Heart left ventricle (tissue), 16 donors: ENCODE measurements around the gene RASGEF1C. TPM values are rescaled to one million over a fixed set of nuclear protein-coding genes. Genes with fewer than 3 reads are reported as not detected.

Experiments used
- ATAC-seq, 4 donors: fragments of 200-7000 bp; cut with Tn5 transposase; one replicate each; pipeline ENCODE4 v1.9.1; 2020 to 2022; ENCODE audit warnings: moderate library complexity in 4 of 4, mild to moderate bottlenecking in 3 of 4, moderate number of reproducible peaks in 1 of 4
- DNase-seq, 5 donors: peaks; one replicate each; pipeline ENCODE4 v3.0.0-alpha.2; 2020
- H3K27ac ChIP-seq, 12 donors: fragments of 200-600 bp; sonication (generic) in 4 of 12; one replicate each; pipeline versions ENCODE4 v1.5.0 to v1.8.0; 2016 to 2022; ENCODE audit warnings: mild to moderate bottlenecking in 2 of 12
- H3K27me3 ChIP-seq, 9 donors: fragments of 200-600 bp; sonication (generic) in 2 of 9; one replicate each; pipeline versions ENCODE4 v1.5.1 to v1.8.0; 2016 to 2022; ENCODE audit warnings: mild to moderate bottlenecking in 3 of 9
- H3K36me3 ChIP-seq, 9 donors: fragments of 200-600 bp; sonication (generic) in 2 of 9; one replicate each; pipeline versions ENCODE4 v1.5.0 to v1.8.0; 2018 to 2022; ENCODE audit warnings: mild to moderate bottlenecking in 2 of 9
- H3K4me1 ChIP-seq, 12 donors: fragments of 200-600 bp; sonication (generic) in 4 of 12; one replicate each; pipeline versions ENCODE4 v1.5.0 to v1.8.0; 2016 to 2022; ENCODE audit warnings: mild to moderate bottlenecking in 3 of 12
- H3K4me3 ChIP-seq, 12 donors: fragments of 200-600 bp; sonication (generic) in 4 of 12; one replicate each; pipeline versions ENCODE4 v1.5.0 to v1.8.0; 2017 to 2022; ENCODE audit warnings: mild to moderate bottlenecking in 9 of 12, moderate library complexity in 4 of 12
- H3K9me3 ChIP-seq, 12 donors: fragments of 200-600 bp; sonication (generic) in 4 of 12; one replicate each; pipeline versions ENCODE4 v1.5.0 to v1.8.0; 2016 to 2022; ENCODE audit warnings: mild to moderate bottlenecking in 1 of 12
- POLR2A ChIP-seq, 2 donors: fragments of 450-650 bp; IDR thresholded peaks; one replicate each; pipeline ENCODE4 v1.6.1; 2017; ENCODE audit warnings: antibody characterized with exemption in 2 of 2, mild to moderate bottlenecking in 2 of 2, moderate library complexity in 2 of 2
- WGBS, 4 donors: extraction: QIAGEN DNeasy Blood & Tissue Kit in 2 of 4; methylation state at CpG; one replicate each; pipeline versions ENCODE4 v1.1.5 to v1.1.7; 2013 to 2018; 5-methylcytosine and 5-hydroxymethylcytosine counted together
- intact Hi-C, 10 donors: fragments of 100-400 bp; cut with DNase I; formaldehyde crosslinking; loops; one replicate each; pipeline versions ENCODE4 v1.11.1 to v1.14.2; 2022
- polyA plus RNA-seq, 2 donors: library from polyadenylated mRNA; stranded (reverse); fragments of 200-250 nt; gene quantifications; one replicate each; pipeline ENCODE4 v1.2.3, GENCODE V29; 2013
- total RNA-seq, 9 donors: library from RNA; depleted of rRNA in 2 of 9; stranded (reverse); fragments of >200 nt in 2 of 9; fragmentation: NEBNext Ultra II Directional in 3 of 9; extraction: Animal tissue kit (Norgen Biotek cat#: 25700) in 3 of 9; gene quantifications; one replicate each; pipeline versions ENCODE4 v1.1.0 to v1.2.4, GENCODE V29; 2016 to 2023
- TF ChIP-seq, protein P1 (sequence below), 12 donors: fragments of 200-600 bp; sonication (generic) in 4 of 12; IDR thresholded peaks; one replicate each; pipeline versions ENCODE4 v1.5.0 to v1.8.0; 2018 to 2022; ENCODE audit warnings: antibody characterized with exemption in 12 of 12, mild to moderate bottlenecking in 5 of 12
- donor health status: ischemic (EF 13 %, LVEDD 7.1; RV severe dilation, severe dysfunction).
- donor health status: healthy with polysubstance abuse.
- donor health status: DM: no; HTN: yes; CAD: no.
- donor health status: DM: no; HTN: no; CAD: no.
- donor health status: ischemic (EF 25% LVEDD 6.9; RV normal size, moderate dysfunction).
- donor health status: ischemic (EF 25% LVEDD 5.7; RV mildly dilated, moderate dysfunction).
- donor health status: healthy.
- donor health status: DM: yes; HTN: yes; CAD: no.
- donor health status: ischemic (EF 35%, LVEDD 5.7; RV mildly dilated, moderate dysfunction).
- donor health status: nonischemic (EF 11% LVEDD 7.7; RV severe dilation, severe dysfunction).
- donor health status: DM: yes; HTN: yes; CAD: no.
- donor health status: PGD.
- donor health status: ischemic (EF 29% LVEDD 5.4; RV normal size, mild dysfunction).
- donor health status: nonischemic (EF 23%, LVEDD 6.1; RV moderate dilation, normal function).

RASGEF1C gene
- total and polyA plus RNA-seq, 11 donors: 0.14 to 0.75 (median 0.19) TPM; not detected in 4

- H3K4me1 ChIP-seq: no peaks in the 10 kb centered on the region
- ATAC-seq (peak in 1 of 4 donors; percentile 28), DNase-seq (no peak)
- H3K4me3 ChIP-seq: no peak overlapping the region
- no peak overlapping the region for H3K27ac ChIP-seq
- H3K9me3 ChIP-seq: no peaks in the 10 kb centered on the region
- H3K27me3 ChIP-seq: peaks cover 0 to 14% (median 0%) of the 10 kb centered on the region in 9 donors
- intact Hi-C loops: loop anchor here in 1 of 10 donors (10.0 kb wide), 1 partner anchor 185 kb away; no protein-coding TSS in a partner anchor
- H3K36me3 ChIP-seq: no peaks in the 10 kb centered on the region
- TF ChIP-seq, protein P1, sequence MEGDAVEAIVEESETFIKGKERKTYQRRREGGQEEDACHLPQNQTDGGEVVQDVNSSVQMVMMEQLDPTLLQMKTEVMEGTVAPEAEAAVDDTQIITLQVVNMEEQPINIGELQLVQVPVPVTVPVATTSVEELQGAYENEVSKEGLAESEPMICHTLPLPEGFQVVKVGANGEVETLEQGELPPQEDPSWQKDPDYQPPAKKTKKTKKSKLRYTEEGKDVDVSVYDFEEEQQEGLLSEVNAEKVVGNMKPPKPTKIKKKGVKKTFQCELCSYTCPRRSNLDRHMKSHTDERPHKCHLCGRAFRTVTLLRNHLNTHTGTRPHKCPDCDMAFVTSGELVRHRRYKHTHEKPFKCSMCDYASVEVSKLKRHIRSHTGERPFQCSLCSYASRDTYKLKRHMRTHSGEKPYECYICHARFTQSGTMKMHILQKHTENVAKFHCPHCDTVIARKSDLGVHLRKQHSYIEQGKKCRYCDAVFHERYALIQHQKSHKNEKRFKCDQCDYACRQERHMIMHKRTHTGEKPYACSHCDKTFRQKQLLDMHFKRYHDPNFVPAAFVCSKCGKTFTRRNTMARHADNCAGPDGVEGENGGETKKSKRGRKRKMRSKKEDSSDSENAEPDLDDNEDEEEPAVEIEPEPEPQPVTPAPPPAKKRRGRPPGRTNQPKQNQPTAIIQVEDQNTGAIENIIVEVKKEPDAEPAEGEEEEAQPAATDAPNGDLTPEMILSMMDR (IDR thresholded peaks at IDR 0.05): no peak
- no peak for TF ChIP-seq POLR2A (IDR thresholded peaks at IDR 0.05)
- WGBS, 4 donors: 83 to 94% (median 89%) methylated on average over 5 to 18 of the region's 18 CpGs
Observed at GRCh38 chr5:180099733-180100611, 109.0 kb downstream of the RASGEF1C start.

DNA sequence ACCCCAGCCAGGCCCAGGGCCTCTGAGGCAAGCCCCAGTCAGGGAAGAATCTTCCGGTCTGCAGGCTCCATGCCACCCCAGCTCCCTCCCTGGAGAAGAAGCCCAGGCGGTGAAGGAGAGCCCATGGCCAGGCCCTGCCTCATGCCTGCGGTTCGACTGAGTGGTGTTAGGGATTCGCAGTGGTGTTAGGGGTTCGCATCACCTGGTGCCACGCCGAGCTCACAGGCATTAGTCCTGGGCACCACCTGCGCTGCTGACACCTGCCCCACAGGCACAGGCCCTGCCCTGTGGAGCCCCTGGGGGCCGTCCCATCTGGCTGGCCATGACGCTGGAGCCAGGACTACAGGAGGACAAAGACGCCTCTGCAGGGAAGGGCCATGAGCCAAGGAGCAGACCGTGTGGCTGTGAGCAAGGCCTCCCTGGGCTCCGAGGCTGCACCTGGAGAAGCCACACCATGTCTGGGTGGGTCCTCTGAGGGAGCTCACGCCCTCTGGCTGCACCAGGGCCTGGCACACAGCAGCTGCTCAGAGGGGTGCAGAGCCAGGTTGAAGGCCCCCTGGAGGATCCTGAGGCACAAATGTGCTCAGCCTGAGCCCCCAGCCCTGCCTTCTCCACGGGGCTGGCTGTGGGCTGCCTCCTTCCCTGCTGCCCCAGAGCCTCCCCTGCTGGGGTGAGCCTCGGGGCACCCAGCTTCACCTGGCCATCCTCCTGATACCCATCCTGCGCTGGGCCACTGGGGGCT, 109.8 kb downstream of the RASGEF1C start:
- Histone ChIP-seq H3K36me3 (no peaks in the 10 kb centered on the region), H3K4me3 (no peak overlapping the region), H3K9me3 (no peaks in the 10 kb centered on the region), H3K27me3 (peaks cover 0 to 14% (median 0%) of the 10 kb centered on the region in 9 donors), H3K4me1 (peaks cover 0 to 1% (median 0%) of the 10 kb centered on the region in 12 donors), H3K27ac (no peak overlapping the region)
- DNase-seq: no peak
- intact Hi-C loops: loop anchor here in 1 of 10 donors (10.0 kb wide), 1 partner anchor 184 kb away; no protein-coding TSS in a partner anchor
- peak in 1 of 4 donors; percentile 17 for ATAC-seq
- TF ChIP-seq POLR2A (IDR thresholded peaks at IDR 0.05): no peak
- TF ChIP-seq, protein P1 (IDR thresholded peaks at IDR 0.05): no peak
- 81 to 88% (median 86%) methylated on average over 15 to 18 of the region's 18 CpGs for WGBS, 4 donors

- DNase-seq (no peak), ATAC-seq (no peak)
- Histone ChIP-seq H3K27ac (no peak overlapping the region), H3K27me3 (peaks cover 0 to 14% (median 0%) of the 10 kb centered on the region in 9 donors), H3K9me3 (no peaks in the 10 kb centered on the region), H3K36me3 (no peaks in the 10 kb centered on the region), H3K4me3 (no peak overlapping the region), H3K4me1 (peaks cover 0 to 6% (median 0%) of the 10 kb centered on the region in 12 donors)
- TF ChIP-seq, protein P1 (IDR thresholded peaks at IDR 0.05): no peak
- TF ChIP-seq POLR2A (IDR thresholded peaks at IDR 0.05): no peak
- WGBS, 4 donors: 85 to 88% (median 86%) methylated on average over 7 to 8 of the region's 8 CpGs
- intact Hi-C loops: loop anchor here in 1 of 10 donors (10.0 kb wide), 1 partner anchor 184 kb away; no protein-coding TSS in a partner anchor
Observed at GRCh38 chr5:180098526-180098925, 110.5 kb downstream of the RASGEF1C start.
